DOHH2 (cell line): Measurements from ENCODE around the gene ZNF581.

Experiments
- H3F3A ChIP-seq: fragments of 200-600 bp; sonication (generic), shearing (Covaris generic); 2 replicates; pipeline ENCODE4 v1.6.0; 2016; ENCODE audit warnings: antibody characterized with exemption, mild to moderate bottlenecking; ENCODE audit not compliant: control insufficient read depth, insufficient read depth
- H3K27ac ChIP-seq: fragments of 200-600 bp; sonication (generic); 2 replicates; pipeline ENCODE4 v1.5.1; 2014; ENCODE audit warnings: low read depth, mild to moderate bottlenecking, low read length, moderate library complexity
- H3K27me3 ChIP-seq: fragments of 200-600 bp; sonication (generic); 2 replicates; pipeline ENCODE4 v1.6.1; 2014; ENCODE audit warnings: mild to moderate bottlenecking, low read length, mixed read lengths; ENCODE audit not compliant: control insufficient read depth
- H3K36me3 ChIP-seq: fragments of 200-600 bp; sonication (generic); 2 replicates; pipeline ENCODE4 v1.6.1; 2014; ENCODE audit warnings: mild to moderate bottlenecking, low read length, moderate library complexity, mixed read lengths; ENCODE audit not compliant: control insufficient read depth
- H3K4me1 ChIP-seq: fragments of 200-600 bp; sonication (generic); 2 replicates; pipeline ENCODE4 v1.6.1; 2014; ENCODE audit warnings: mild to moderate bottlenecking, low read length, mixed read lengths; ENCODE audit not compliant: control insufficient read depth
- H3K4me2 ChIP-seq: fragments of 200-600 bp; sonication (generic); 2 replicates; pipeline ENCODE4 v1.6.0; 2014; ENCODE audit warnings: mild to moderate bottlenecking, low read length, moderate library complexity
- H3K4me3 ChIP-seq: fragments of 200-600 bp; sonication (generic); 2 replicates; pipeline ENCODE4 v1.5.1; 2014; ENCODE audit warnings: mild to moderate bottlenecking, low read length, mixed read lengths
- H3K79me2 ChIP-seq: fragments of 200-600 bp; sonication (generic); 2 replicates; pipeline ENCODE4 v1.6.1; 2014; ENCODE audit warnings: mild to moderate bottlenecking, low read length, mixed read lengths; ENCODE audit not compliant: control insufficient read depth
- H3K9me2 ChIP-seq: fragments of 200-600 bp; sonication (generic); replicated peaks from 2 replicates; pipeline ENCODE4 v1.6.1; 2014; ENCODE audit warnings: mild to moderate bottlenecking, low read length, mixed read lengths; ENCODE audit not compliant: control insufficient read depth
- H3K9me3 ChIP-seq: fragments of 200-600 bp; sonication (generic); 2 replicates; pipeline ENCODE4 v1.6.1; 2014; ENCODE audit warnings: antibody characterized with exemption, low read length, mixed read lengths; ENCODE audit not compliant: control insufficient read depth, insufficient read depth
- H4K20me1 ChIP-seq: fragments of 200-600 bp; sonication (generic); 2 replicates; pipeline ENCODE4 v1.6.0; 2014; ENCODE audit warnings: low read depth, mild to moderate bottlenecking, antibody characterized with exemption, low read length, moderate library complexity; ENCODE audit not compliant: control insufficient read depth, insufficient read depth
- EZH2phosphoT487 ChIP-seq: fragments of 200-600 bp; sonication (generic); IDR thresholded peaks from 2 replicates; pipeline ENCODE4 v1.6.1; 2017; ENCODE audit warnings: borderline replicate concordance, mild to moderate bottlenecking, antibody characterized with exemption, low read length, moderate library complexity, mixed read lengths
- TF ChIP-seq, protein P1 (sequence below): fragments of 200-600 bp; sonication (generic); IDR thresholded peaks from one replicate; pipeline ENCODE4 v1.5.1; 2014; ENCODE audit warnings: antibody characterized with exemption, mild to moderate bottlenecking, low read depth, low read length; ENCODE audit not compliant: poor library complexity, severe bottlenecking

Gene ZNF581

DNA sequence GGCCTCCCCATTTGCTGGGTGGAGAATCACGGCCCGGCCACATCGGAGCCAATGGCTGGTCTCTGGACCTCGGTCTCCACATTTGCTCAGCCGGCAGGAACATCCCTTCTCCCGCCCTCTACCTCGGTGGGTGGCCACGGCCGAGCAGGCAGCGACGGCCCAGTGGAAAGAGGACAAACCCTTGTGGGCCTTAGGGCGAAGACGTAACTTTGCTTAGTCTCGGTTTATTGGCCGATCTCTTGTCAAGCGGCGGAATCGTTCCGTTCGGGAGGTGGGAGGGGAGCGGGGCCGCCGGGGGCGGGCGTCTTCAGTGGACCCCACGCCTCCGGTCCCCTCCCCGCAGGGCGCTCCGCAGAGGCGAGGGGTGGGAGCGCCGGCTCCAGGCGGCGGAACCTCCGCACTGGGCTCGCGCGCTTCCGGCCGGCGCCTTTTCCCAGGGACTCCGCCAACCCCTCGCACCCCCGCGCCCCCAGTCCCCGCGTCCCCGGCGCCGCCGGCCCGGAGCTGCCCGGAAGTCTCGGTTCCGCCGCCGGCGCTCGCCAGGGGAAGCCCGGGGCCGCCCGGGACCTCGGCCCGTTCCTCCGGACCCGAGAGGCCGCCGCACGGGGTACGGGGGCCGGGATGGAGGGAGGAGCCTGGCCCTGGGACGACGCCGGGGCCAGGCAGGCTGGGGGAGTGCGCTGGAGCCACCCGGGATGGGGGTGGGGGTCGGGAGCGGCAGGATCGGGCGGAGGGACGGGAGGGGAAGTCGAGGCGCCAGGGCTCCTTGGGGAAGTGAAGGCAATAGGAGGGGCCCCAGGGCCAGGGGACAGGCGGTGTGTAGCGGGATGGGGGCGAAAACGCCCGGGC is 2.6 kb upstream of the ZNF581 start, which contains the start of gene ZNF580:
ZNF580 (plus strand) TSS at position 426 of the 849 bp plus-strand sequence. CDS start 1,507 bp downstream, outside the sequence.
- H4K20me1 ChIP-seq: no peaks in the 10 kb centered on the region; the same call in 1 of the 2 replicates
- peaks cover 61% of the 10 kb centered on the region for H3K4me1 ChIP-seq
- peaks cover 83% of the 10 kb centered on the region for H3K79me2 ChIP-seq
- H3K9me2 ChIP-seq: no peaks in the 10 kb centered on the region
- peaks cover 32% of the 10 kb centered on the region for H3F3A ChIP-seq
- no peaks in the 10 kb centered on the region for H3K9me3 ChIP-seq
- no peaks in the 10 kb centered on the region for H3K27me3 ChIP-seq
- H3K4me2 ChIP-seq: peak within 1 kb of the TSS; percentile 87
- H3K4me3 ChIP-seq: peak within 1 kb of the TSS; percentile 95
- peak within 1 kb of the TSS; percentile 99 for H3K27ac ChIP-seq
- H3K36me3 ChIP-seq: peaks cover 49% of the 10 kb centered on the region
- no peak for TF ChIP-seq EZH2phosphoT487
- TF ChIP-seq, protein P1, sequence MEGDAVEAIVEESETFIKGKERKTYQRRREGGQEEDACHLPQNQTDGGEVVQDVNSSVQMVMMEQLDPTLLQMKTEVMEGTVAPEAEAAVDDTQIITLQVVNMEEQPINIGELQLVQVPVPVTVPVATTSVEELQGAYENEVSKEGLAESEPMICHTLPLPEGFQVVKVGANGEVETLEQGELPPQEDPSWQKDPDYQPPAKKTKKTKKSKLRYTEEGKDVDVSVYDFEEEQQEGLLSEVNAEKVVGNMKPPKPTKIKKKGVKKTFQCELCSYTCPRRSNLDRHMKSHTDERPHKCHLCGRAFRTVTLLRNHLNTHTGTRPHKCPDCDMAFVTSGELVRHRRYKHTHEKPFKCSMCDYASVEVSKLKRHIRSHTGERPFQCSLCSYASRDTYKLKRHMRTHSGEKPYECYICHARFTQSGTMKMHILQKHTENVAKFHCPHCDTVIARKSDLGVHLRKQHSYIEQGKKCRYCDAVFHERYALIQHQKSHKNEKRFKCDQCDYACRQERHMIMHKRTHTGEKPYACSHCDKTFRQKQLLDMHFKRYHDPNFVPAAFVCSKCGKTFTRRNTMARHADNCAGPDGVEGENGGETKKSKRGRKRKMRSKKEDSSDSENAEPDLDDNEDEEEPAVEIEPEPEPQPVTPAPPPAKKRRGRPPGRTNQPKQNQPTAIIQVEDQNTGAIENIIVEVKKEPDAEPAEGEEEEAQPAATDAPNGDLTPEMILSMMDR: no peak

DNA sequence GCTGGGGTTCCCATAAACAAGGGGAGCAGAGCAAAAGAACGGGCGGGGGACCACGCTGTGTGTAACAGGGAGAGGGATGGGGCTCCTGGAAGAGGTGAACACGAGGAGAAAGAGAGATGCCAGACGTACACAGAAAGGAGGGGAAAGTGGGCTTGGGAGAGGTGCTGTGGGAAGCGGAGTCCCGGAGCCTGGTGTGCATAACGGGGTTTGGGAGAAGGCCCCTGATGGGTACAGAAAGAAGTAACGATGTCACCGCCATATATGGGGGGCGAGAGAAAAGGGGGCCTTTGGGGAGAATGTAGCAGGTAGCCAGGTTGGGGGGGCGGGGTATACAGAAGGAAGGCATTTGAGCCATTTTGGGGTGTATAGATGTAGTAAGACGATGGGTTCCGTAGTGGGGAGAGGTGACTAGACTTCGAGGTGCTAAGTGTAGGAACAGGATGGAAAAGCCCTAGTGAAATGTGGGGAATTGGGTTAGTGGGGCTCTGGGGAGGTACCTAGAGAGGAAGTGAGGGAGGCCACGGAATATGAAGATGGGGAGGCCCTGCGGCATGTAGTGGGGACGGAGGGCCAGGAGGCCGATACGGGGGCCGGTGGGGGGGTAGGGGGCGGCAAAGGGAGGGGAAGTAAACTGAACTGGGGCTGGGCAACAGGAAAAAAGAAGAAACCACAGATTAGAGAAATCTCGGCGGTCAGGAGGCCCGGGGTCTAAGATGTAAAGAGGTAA is 1.9 kb upstream of the ZNF581 start:
- TF ChIP-seq, protein P1: no peak
- TF ChIP-seq EZH2phosphoT487: no peak
- H3K4me2 ChIP-seq: peak overlapping the region; percentile 87
- peak overlapping the region; percentile 99 for H3K27ac ChIP-seq
- no peaks in the 10 kb centered on the region for H3K9me3 ChIP-seq
- H3K79me2 ChIP-seq: peaks cover 82% of the 10 kb centered on the region
- no peaks in the 10 kb centered on the region for H4K20me1 ChIP-seq
- H3F3A ChIP-seq: peaks cover 34% of the 10 kb centered on the region
- peak overlapping the region; percentile 95 for H3K4me3 ChIP-seq
- peaks cover 61% of the 10 kb centered on the region for H3K4me1 ChIP-seq
- no peaks in the 10 kb centered on the region for H3K9me2 ChIP-seq
- no peaks in the 10 kb centered on the region for H3K27me3 ChIP-seq
- peaks cover 49% of the 10 kb centered on the region for H3K36me3 ChIP-seq

DNA sequence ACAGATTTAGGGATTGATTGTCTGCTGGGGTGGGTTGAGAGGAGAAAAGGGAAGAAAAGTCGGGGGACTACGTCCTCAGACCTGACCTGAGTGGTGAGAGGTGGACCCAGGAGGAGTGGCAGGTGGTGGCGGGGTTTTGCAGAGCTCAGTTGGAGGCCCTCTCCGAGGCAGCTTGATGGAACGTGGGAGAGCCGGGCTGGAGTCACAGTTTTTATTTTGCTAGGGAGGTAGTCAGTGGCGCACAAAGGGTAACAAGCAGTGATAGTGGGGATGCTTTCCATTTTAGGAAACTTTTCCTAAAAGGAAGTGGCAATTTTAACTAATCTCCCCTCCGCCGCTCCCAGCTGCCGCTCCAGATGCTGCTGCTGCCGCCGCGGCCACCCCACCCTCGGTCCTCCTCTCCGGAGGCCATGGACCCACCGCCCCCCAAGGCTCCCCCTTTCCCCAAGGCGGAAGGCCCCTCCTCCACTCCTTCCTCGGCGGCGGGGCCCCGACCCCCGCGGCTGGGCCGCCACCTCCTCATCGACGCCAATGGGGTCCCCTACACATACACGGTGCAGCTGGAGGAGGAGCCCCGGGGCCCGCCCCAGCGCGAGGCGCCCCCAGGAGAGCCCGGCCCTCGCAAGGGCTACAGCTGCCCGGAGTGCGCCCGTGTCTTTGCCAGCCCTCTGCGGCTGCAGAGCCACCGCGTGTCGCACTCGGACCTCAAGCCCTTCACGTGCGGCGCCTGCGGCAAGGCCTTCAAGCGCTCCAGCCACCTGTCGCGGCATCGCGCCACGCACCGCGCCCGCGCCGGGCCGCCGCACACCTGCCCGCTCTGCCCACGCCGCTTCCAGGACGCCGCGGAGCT is 1.1 kb upstream of the ZNF581 start:
- H3K79me2 ChIP-seq: peaks cover 80% of the 10 kb centered on the region
- TF ChIP-seq EZH2phosphoT487: no peak
- TF ChIP-seq, protein P1: no peak

More for the DNA sequence above, 1.1 kb upstream of the ZNF581 start:
- Histone ChIP-seq H3K9me3 (no peaks in the 10 kb centered on the region), H3K27ac (peak overlapping the region; percentile 99), H3K9me2 (no peaks in the 10 kb centered on the region), H3F3A (peaks cover 42% of the 10 kb centered on the region), H3K27me3 (no peaks in the 10 kb centered on the region), H3K4me2 (peak overlapping the region; percentile 87), H3K4me3 (peak overlapping the region; percentile 95), H4K20me1 (no peaks in the 10 kb centered on the region), H3K4me1 (peaks cover 64% of the 10 kb centered on the region), H3K36me3 (peaks cover 55% of the 10 kb centered on the region)
